Neural crest cell (in vitro differentiated cells): ENCODE data around the gene SESN1. TPM values are rescaled to one million over a fixed set of nuclear protein-coding genes. Genes with fewer than 3 reads are reported as not detected.

ENCODE experiments used
- DNase-seq: peaks from one replicate; pipeline ENCODE4 v3.0.0; 2021; ENCODE audit warnings: low read depth, mixed read lengths, low spot score
- H3K27ac Mint-ChIP-seq: one replicate; pipeline ENCODE4 v1.8.0; 2021; ENCODE audit warnings: mild to moderate bottlenecking, mixed read lengths; ENCODE audit not compliant: unreplicated experiment
- H3K27me3 Mint-ChIP-seq: 2 replicates; pipeline ENCODE4 v1.8.0; 2021; ENCODE audit warnings: low read depth, mild to moderate bottlenecking, mixed read lengths
- H3K36me3 Mint-ChIP-seq: 2 replicates; pipeline ENCODE4 v1.8.0; 2021; ENCODE audit warnings: low read depth, mild to moderate bottlenecking, mixed read lengths
- H3K4me1 Mint-ChIP-seq: 2 replicates; pipeline ENCODE4 v1.8.0; 2021; ENCODE audit warnings: mixed read lengths
- H3K4me3 Mint-ChIP-seq: one replicate; pipeline ENCODE4 v1.8.0; 2021; ENCODE audit warnings: mild to moderate bottlenecking, mixed read lengths
- H3K9me3 Mint-ChIP-seq: 2 replicates; pipeline ENCODE4 v1.8.0; 2021; ENCODE audit warnings: mixed read lengths
- total RNA-seq: library from RNA; stranded (reverse); gene quantifications from 2 replicates; pipeline ENCODE4 v1.2.1, GENCODE V29; 2021
- TF ChIP-seq, protein P1 (sequence below): fragments of 200-600 bp; sonication (generic); conservative IDR thresholded peaks from 2 replicates; pipeline ENCODE4 v1.5.0; 2021; ENCODE audit warnings: antibody characterized with exemption, mild to moderate bottlenecking

The SESN1 gene
- total RNA-seq, 1 donor from 2014 or later = 11.5 TPM

DNA sequence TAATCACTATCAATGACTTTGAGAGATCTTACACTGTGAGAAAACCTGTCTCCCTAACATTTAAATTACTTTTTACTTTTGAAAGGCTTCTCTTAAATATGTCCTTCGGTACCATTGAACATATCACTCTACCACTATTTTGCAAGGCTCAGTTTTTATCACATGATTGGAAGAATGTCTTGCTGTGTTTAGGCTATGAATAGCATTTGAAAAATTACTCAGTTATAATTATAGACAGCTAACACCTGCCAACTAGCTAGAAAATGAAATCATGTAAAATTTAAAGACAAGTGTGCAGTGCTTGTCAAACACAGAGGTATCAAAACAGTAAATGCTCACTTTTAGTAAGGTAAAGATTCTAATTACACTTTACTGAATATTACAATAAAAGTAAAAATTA is 11.0 kb downstream of the SESN1 start:
- H3K9me3 Mint-ChIP-seq = no peaks in the 10 kb centered on the region
- TF ChIP-seq, protein P1, sequence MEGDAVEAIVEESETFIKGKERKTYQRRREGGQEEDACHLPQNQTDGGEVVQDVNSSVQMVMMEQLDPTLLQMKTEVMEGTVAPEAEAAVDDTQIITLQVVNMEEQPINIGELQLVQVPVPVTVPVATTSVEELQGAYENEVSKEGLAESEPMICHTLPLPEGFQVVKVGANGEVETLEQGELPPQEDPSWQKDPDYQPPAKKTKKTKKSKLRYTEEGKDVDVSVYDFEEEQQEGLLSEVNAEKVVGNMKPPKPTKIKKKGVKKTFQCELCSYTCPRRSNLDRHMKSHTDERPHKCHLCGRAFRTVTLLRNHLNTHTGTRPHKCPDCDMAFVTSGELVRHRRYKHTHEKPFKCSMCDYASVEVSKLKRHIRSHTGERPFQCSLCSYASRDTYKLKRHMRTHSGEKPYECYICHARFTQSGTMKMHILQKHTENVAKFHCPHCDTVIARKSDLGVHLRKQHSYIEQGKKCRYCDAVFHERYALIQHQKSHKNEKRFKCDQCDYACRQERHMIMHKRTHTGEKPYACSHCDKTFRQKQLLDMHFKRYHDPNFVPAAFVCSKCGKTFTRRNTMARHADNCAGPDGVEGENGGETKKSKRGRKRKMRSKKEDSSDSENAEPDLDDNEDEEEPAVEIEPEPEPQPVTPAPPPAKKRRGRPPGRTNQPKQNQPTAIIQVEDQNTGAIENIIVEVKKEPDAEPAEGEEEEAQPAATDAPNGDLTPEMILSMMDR = no peak
- no peak for DNase-seq
- H3K4me1 Mint-ChIP-seq = peaks cover 13% of the 10 kb centered on the region
- no peaks in the 10 kb centered on the region for H3K27me3 Mint-ChIP-seq
- H3K4me3 Mint-ChIP-seq = no peak overlapping the region
- H3K36me3 Mint-ChIP-seq = no peaks in the 10 kb centered on the region
- no peak overlapping the region for H3K27ac Mint-ChIP-seq

DNA sequence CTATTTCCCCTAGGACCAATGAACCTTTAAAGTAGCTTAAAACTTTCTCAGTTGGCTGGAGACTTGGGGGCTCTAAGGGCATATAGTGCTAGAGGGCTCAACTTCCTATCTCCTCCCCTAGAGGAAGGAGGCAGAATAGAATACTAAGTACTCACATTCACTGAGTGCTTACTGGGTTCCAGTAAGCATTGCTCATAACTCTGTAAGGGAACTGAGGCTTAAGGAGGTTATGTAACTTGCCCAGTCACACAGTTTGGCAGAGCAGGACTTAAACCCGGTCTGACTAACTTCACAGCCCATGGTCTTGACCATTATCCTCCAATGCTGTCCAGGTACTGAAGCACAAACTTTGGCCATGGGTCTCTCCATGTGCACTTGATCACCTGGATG is 12.5 kb downstream of the SESN1 start:
- H3K4me3 Mint-ChIP-seq = no peak overlapping the region
- no peaks in the 10 kb centered on the region for H3K27me3 Mint-ChIP-seq
- no peak for DNase-seq
- TF ChIP-seq, protein P1 = no peak
- H3K27ac Mint-ChIP-seq = no peak overlapping the region
- peaks cover 9% of the 10 kb centered on the region for H3K4me1 Mint-ChIP-seq
- no peaks in the 10 kb centered on the region for H3K9me3 Mint-ChIP-seq
- no peaks in the 10 kb centered on the region for H3K36me3 Mint-ChIP-seq

DNA sequence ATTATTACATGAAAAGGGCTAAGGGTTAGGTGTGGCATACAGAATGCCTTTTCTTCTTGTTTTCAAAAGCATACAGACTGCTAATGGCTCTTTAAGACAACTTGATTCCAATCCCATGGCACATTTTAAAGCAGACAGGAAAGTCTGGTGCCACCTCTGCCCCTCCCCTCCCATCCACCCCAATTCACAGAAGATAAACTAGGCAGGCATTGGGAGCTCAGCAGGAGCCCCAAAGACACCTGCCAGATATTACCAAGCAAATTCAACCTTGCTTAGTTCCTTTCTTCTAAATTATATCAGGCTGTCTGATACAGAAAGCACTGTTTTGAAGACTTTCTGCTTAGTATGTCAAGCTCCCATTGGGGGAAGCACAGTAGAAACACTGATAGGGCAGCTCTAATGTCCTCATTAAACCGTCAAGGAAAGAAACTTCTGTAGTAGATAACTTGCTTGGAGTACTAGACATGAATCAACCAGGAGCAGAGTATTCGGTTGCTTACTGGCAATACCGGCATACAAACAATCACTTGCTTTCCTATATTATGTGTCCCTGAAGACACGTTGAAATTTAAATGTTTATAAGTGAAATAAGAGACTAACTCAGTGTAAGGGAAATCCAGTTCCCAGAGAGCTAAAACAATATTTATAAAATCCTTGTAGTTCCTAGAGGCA is 13.0 kb downstream of the SESN1 start:
- Mint-ChIP-seq H3K4me1 (peaks cover 8% of the 10 kb centered on the region), H3K27ac (no peak overlapping the region), H3K4me3 (no peak overlapping the region), H3K36me3 (no peaks in the 10 kb centered on the region), H3K9me3 (no peaks in the 10 kb centered on the region), H3K27me3 (no peaks in the 10 kb centered on the region)
- no peak for DNase-seq
- TF ChIP-seq, protein P1 = no peak

DNA sequence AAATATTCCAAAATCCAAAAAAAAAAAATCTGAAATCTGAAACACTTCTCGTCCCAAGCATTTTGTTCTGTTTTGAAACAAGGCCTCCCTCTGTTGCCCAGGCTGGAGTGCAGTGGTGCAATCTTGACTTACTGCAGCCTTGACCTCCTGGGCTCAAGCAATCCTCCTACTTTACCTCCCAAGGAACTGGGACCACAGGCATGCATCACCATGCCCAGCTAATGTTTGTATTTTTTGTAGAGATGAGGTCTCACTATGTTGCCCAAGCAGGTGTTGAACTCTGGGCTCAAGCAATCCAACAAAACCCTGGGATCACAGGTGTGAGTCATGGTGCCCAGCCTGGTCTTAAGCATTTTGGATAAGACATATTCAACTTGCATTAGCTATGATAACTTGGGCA is 13.6 kb downstream of the SESN1 start:
- Mint-ChIP-seq H3K27me3 (no peaks in the 10 kb centered on the region), H3K4me3 (no peak overlapping the region), H3K9me3 (no peaks in the 10 kb centered on the region), H3K27ac (no peak overlapping the region), H3K36me3 (no peaks in the 10 kb centered on the region), H3K4me1 (peaks cover 8% of the 10 kb centered on the region)
- TF ChIP-seq, protein P1 = no peak
- DNase-seq = no peak

DNA sequence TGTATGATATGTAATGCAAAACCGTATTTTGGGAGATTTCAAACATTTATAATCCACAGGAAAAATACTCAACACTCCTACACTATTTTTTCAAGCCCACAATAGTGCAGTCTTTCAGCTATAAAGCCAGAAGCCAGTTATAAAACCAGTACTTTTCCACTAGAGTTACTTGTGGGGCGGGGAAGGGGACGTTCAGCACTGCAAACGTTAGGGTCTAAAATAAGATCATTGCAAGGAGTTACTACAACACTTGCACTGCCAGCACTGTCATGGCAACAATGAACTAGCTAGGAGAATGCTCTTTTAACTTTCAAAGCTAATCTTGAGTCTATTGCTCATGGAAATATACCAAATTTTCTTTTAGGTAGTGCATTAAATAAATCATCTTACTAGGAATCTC is 14.7 kb downstream of the SESN1 start:
- Mint-ChIP-seq H3K27ac (no peak overlapping the region), H3K36me3 (no peaks in the 10 kb centered on the region), H3K4me1 (peaks cover 8% of the 10 kb centered on the region), H3K9me3 (no peaks in the 10 kb centered on the region), H3K4me3 (no peak overlapping the region), H3K27me3 (no peaks in the 10 kb centered on the region)
- TF ChIP-seq, protein P1 = no peak
- DNase-seq = no peak
